ENCODE measurements around the gene ENPP3. TPM values are rescaled to one million over a fixed set of nuclear protein-coding genes. Genes with fewer than 3 reads are reported as not detected.
A peak's percentile ranks its signal among the peaks of the same experiment; 100 is the strongest.

Gene ENPP3
- total and polyA plus RNA-seq, 2 of the 13 experiments (the other 11 are each of a cell fraction or from before 2014, with no cell fraction given), result 40.0 to 75.4 TPM

GRCh38 chr6:131627724-131628682, 9.1 kb upstream of the ENPP3 start, which contains the start of gene MED23 (continued):
- TF ChIP-seq FOSL1 (CRISPR knock-in tag; IDR thresholded peaks at IDR 0.05; ENCODE audit: borderline replicate concordance) (0 out of 2 replicates have a peak, but pooled peaks have one; percentile 23), PLSCR1 (CRISPR knock-in tag; IDR thresholded peaks at IDR 0.05; ENCODE audit: borderline replicate concordance) (no peak), ZNF124 (CRISPR knock-in tag; IDR thresholded peaks at IDR 0.05) (peak; percentile 99), HNRNPUL1 (IDR thresholded peaks at IDR 0.05; ENCODE audit: low read depth, low read length) (peak; percentile 73; the same call in 1 of the 2 replicates), THRA (CRISPR knock-in tag; IDR thresholded peaks at IDR 0.05; ENCODE audit: borderline replicate concordance) (peak; percentile 80), NCOA2 (CRISPR knock-in tag; IDR thresholded peaks at IDR 0.05) (peak; percentile 83), MYNN (CRISPR knock-in tag; IDR thresholded peaks at IDR 0.05; ENCODE audit: low read depth) (peak; percentile 97), KLF12 (CRISPR knock-in tag; IDR thresholded peaks at IDR 0.05; ENCODE audit: borderline replicate concordance) (peak; percentile 98), ZHX1 (CRISPR knock-in tag; IDR thresholded peaks at IDR 0.05; ENCODE audit: low read depth) (peak; percentile 86; the same call in 1 of the 2 replicates), ZNF546 (CRISPR knock-in tag; conservative IDR thresholded peaks at IDR 0.05) (peak; percentile 98), BRCA1 (CRISPR knock-in tag; IDR thresholded peaks at IDR 0.05) (peak; percentile 94; the same call in 1 of the 2 replicates), MLXIP (CRISPR knock-in tag; IDR thresholded peaks at IDR 0.05; ENCODE audit: borderline replicate concordance) (peak; percentile 78; the same call in 1 of the 2 replicates), KMT2A (CRISPR knock-in tag; IDR thresholded peaks at IDR 0.05) (peak; percentile 100), ZBTB39 (CRISPR knock-in tag; IDR thresholded peaks at IDR 0.05) (peak; percentile 96), ZNF790 (CRISPR knock-in tag; IDR thresholded peaks at IDR 0.05; ENCODE audit: borderline replicate concordance) (0 out of 2 replicates have a peak, but pooled peaks have one; percentile 38), RAD51 (IDR thresholded peaks at IDR 0.05; ENCODE audit: borderline replicate concordance) (no peak), NR2C2 (CRISPR knock-in tag; IDR thresholded peaks at IDR 0.05; ENCODE audit: borderline replicate concordance) (peak; percentile 90)
